ENCODE data around the gene PRELP. TPM values are rescaled to one million over a fixed set of nuclear protein-coding genes. Genes with fewer than 3 reads are reported as not detected.

PRELP gene
- total and polyA plus RNA-seq, 9 donors, result 40.9 to 185 (median 97.8) TPM

DNA sequence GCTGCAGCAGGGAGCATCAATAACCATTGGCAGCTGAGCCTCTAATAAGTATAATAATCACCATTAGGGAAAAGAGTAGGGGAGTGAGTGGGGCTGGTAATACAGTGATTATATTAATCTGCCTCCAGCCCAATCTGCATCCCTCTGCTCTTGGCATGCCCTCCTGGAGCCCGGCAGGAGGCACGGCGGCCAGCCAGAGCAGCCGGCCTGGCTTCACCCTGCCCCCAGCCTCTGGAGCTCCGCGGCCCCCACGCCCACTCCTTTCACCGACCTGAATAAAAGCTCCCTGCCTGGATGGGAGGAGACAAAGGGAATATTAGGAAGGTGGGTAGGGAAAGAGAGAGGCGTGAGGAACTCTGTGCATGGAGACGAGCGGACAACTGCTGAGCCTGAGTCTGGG is 46.6 kb downstream of the PRELP start:
- H3K36me3 ChIP-seq, result no peaks in the 10 kb centered on the region

DNA sequence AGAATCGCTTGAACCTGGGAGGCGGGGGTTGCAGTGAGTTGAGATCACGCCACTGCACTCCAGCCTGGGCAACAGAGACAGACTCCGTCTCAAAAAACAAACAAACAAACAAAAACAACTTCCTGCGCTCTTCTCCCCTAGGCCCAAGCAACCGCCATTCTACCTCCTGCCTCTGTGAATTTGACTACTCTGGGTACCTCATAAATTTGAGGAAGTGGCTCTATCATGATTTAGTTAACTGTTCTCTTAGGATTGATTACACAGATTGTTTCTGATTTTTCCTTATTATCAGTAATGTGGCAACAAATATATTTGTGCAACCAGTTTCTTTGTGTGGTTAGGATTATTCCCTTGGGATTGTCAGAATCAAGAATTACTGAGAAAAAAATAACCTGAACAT is 48.1 kb downstream of the PRELP start:
- no peaks in the 10 kb centered on the region for H3K36me3 ChIP-seq
- peaks cover 12% of the 10 kb centered on the region for H3K4me1 ChIP-seq (ENCODE audit: insufficient read depth)
- H3K4me3 ChIP-seq, result no peak overlapping the region
- no peaks in the 10 kb centered on the region for H3K9me3 ChIP-seq
- H3K27ac ChIP-seq, result no peak overlapping the region
- intact Hi-C loops (cut with DNase I), result no loop called here
- 96 to 98% (median 97%) methylated on average over 6 of the region's 6 CpGs for WGBS, 3 donors
- H3K27me3 ChIP-seq, result no peaks in the 10 kb centered on the region
- DNase-seq, result no peak
- TF ChIP-seq, protein P1, sequence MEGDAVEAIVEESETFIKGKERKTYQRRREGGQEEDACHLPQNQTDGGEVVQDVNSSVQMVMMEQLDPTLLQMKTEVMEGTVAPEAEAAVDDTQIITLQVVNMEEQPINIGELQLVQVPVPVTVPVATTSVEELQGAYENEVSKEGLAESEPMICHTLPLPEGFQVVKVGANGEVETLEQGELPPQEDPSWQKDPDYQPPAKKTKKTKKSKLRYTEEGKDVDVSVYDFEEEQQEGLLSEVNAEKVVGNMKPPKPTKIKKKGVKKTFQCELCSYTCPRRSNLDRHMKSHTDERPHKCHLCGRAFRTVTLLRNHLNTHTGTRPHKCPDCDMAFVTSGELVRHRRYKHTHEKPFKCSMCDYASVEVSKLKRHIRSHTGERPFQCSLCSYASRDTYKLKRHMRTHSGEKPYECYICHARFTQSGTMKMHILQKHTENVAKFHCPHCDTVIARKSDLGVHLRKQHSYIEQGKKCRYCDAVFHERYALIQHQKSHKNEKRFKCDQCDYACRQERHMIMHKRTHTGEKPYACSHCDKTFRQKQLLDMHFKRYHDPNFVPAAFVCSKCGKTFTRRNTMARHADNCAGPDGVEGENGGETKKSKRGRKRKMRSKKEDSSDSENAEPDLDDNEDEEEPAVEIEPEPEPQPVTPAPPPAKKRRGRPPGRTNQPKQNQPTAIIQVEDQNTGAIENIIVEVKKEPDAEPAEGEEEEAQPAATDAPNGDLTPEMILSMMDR (IDR thresholded peaks at IDR 0.05), result no peak
- TF ChIP-seq EP300 (IDR thresholded peaks at IDR 0.05) (no peak), POLR2A (IDR thresholded peaks at IDR 0.05) (no peak)

More for the DNA sequence above, 46.6 kb downstream of the PRELP start:
- intact Hi-C loops (cut with DNase I), result no loop called here
- 36 to 52% (median 48%) methylated on average over 11 of the region's 11 CpGs for WGBS, 3 donors
- no peak overlapping the region for H3K27ac ChIP-seq
- TF ChIP-seq EP300 (IDR thresholded peaks at IDR 0.05) (no peak), POLR2A (IDR thresholded peaks at IDR 0.05) (no peak)
- TF ChIP-seq, protein P1 (IDR thresholded peaks at IDR 0.05), result no peak
- H3K4me1 ChIP-seq (ENCODE audit: insufficient read depth), result peaks cover 12% of the 10 kb centered on the region
- DNase-seq, result no peak
- no peaks in the 10 kb centered on the region for H3K9me3 ChIP-seq
- no peak overlapping the region for H3K4me3 ChIP-seq
- H3K27me3 ChIP-seq, result no peaks in the 10 kb centered on the region

DNA sequence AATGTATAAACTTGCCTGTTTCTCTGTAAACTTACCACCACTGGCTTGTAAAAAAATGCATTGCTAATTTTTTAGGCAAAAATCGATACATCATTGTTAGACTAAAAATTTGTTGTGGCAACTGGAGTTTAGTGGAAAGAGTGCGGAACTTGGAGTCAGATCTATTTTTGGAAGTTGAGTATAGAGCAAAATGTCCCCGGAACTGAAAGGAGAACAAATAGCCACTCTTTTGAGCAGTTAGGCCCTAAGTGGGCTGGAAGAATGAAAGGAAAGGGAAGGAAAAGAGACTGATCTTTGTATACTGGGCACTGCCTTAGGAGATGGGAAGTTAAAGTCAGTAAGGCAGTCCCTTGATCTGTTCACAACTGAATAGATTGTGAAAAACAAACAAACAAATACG is 48.5 kb downstream of the PRELP start:
- DNase-seq, result no peak
- no peaks in the 10 kb centered on the region for H3K27me3 ChIP-seq
- no peak overlapping the region for H3K27ac ChIP-seq
- TF ChIP-seq POLR2A (IDR thresholded peaks at IDR 0.05), result no peak
- TF ChIP-seq, protein P1 (IDR thresholded peaks at IDR 0.05), result no peak
- TF ChIP-seq EP300 (IDR thresholded peaks at IDR 0.05), result no peak
- intact Hi-C loops (cut with DNase I), result no loop called here
- H3K4me1 ChIP-seq (ENCODE audit: insufficient read depth), result peaks cover 12% of the 10 kb centered on the region
- no peaks in the 10 kb centered on the region for H3K9me3 ChIP-seq
- 70 to 81% (median 81%) methylated on average over 4 of the region's 4 CpGs for WGBS, 3 donors
- no peaks in the 10 kb centered on the region for H3K36me3 ChIP-seq
- no peak overlapping the region for H3K4me3 ChIP-seq

DNA sequence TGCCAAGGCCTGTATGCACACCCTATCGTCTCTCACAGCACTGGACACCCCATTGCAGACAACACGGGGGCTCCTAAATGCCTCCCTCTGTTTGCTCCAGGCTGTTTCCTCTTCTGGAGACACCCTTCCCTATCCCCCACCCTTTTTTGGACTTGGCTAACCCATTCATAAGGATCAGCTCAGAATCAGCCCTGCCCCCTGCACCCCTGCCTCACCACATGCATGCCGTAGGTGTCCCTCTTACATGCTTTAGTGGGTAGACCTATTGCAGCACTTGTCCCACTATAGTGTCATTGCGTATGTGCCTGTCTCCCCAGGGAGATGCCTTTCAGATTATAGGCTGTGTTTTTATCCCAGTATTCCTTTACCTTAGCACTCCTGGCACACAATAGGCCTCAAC is 49.2 kb downstream of the PRELP start:
- TF ChIP-seq EP300 (IDR thresholded peaks at IDR 0.05), result no peak
- TF ChIP-seq POLR2A (IDR thresholded peaks at IDR 0.05), result no peak
- TF ChIP-seq, protein P1 (IDR thresholded peaks at IDR 0.05), result no peak
- Histone ChIP-seq H3K4me1 (ENCODE audit: insufficient read depth) (peaks cover 12% of the 10 kb centered on the region), H3K4me3 (no peak overlapping the region), H3K27ac (no peak overlapping the region), H3K27me3 (no peaks in the 10 kb centered on the region), H3K36me3 (no peaks in the 10 kb centered on the region), H3K9me3 (no peaks in the 10 kb centered on the region)
- intact Hi-C loops (cut with DNase I), result no loop called here
- WGBS, 3 donors, result 90 to 94% (median 90%) methylated on average over 4 of the region's 4 CpGs
- DNase-seq, result no peak
